BLaER1 (cell line): ENCODE results near the gene CDH22.
A peak's percentile ranks its signal among the peaks of the same experiment; 100 is the strongest.

Experiments used
- H3K27ac ChIP-seq: shearing (Covaris generic); formaldehyde crosslinking; 2 replicates; pipeline ENCODE4 v1.8.1; 2022
- H3K27me3 ChIP-seq: shearing (Covaris generic); formaldehyde crosslinking; 2 replicates; pipeline ENCODE4 v1.8.1; 2022
- H3K36me3 ChIP-seq: shearing (Covaris generic); formaldehyde crosslinking; 2 replicates; pipeline ENCODE4 v1.8.1; 2022
- H3K4me1 ChIP-seq: shearing (Covaris generic); formaldehyde crosslinking; 2 replicates; pipeline ENCODE4 v1.8.1; 2022
- H3K4me2 ChIP-seq: shearing (Covaris generic); formaldehyde crosslinking; 2 replicates; pipeline ENCODE4 v1.8.1; 2022
- H3K4me3 ChIP-seq: shearing (Covaris generic); formaldehyde crosslinking; 2 replicates; pipeline ENCODE4 v1.8.1; 2022
- H3K9ac ChIP-seq: shearing (Covaris generic); formaldehyde crosslinking; 2 replicates; pipeline ENCODE4 v1.8.1; 2022
- H3K9me3 ChIP-seq: shearing (Covaris generic); formaldehyde crosslinking; 2 replicates; pipeline ENCODE4 v1.8.1; 2022
- H4K20me1 ChIP-seq: shearing (Covaris generic); formaldehyde crosslinking; 2 replicates; pipeline ENCODE4 v1.8.1; 2022
- Cebpa-rat ChIP-seq: shearing (Covaris generic); IDR thresholded peaks from 2 replicates; pipeline ENCODE4 v1.8.1; 2022

CDH22 gene

DNA sequence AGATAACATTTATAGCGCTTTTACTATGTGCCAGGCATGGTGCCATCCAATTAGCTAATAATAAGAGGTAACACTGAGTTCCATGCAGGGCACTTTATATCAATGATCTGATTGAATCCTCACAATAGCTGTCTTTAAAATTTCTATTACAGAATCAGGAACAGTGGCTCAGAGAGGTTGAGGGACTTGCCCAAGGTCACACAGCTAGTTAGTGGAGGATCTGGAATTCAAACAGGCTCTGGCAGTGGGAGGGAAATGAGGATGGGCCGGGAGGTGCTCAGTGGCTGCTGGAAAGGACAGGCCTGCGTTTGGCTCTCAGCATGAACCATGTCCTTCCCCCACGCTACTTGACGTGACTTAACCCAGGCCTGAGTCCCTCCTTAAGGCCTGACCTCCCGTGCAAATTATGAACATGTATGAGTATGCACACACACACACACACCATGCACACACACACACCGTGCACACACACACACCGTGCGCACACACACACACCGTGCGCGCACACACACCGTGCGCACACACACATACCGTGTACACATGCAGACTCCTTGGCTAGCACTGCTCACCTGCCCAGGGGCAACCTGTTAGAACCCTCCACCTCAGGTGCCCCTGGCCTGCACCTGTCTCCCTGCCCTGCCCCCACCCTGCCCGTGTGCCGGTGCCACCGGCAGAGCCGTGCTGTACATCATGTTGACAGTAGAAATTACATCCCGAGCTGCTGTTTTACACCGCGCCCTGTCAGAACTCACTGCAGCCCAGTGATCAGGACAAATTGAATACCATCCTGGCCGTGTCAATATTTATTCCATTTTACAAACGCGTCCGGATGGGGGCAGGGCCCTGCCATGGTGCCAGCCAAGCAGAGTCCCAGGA is 43.7 kb downstream of the CDH22 start:
- Histone ChIP-seq H3K4me1 (no peaks in the 10 kb centered on the region), H3K9ac (no peak overlapping the region), H3K36me3 (no peaks in the 10 kb centered on the region), H3K27me3 (no peaks in the 10 kb centered on the region), H3K27ac (no peak overlapping the region), H3K4me2 (no peak overlapping the region), H3K4me3 (no peak overlapping the region), H3K9me3 (no peaks in the 10 kb centered on the region), H4K20me1 (no peaks in the 10 kb centered on the region; the same call in 1 of the 2 replicates)
- no peak for TF ChIP-seq Cebpa-rat

DNA sequence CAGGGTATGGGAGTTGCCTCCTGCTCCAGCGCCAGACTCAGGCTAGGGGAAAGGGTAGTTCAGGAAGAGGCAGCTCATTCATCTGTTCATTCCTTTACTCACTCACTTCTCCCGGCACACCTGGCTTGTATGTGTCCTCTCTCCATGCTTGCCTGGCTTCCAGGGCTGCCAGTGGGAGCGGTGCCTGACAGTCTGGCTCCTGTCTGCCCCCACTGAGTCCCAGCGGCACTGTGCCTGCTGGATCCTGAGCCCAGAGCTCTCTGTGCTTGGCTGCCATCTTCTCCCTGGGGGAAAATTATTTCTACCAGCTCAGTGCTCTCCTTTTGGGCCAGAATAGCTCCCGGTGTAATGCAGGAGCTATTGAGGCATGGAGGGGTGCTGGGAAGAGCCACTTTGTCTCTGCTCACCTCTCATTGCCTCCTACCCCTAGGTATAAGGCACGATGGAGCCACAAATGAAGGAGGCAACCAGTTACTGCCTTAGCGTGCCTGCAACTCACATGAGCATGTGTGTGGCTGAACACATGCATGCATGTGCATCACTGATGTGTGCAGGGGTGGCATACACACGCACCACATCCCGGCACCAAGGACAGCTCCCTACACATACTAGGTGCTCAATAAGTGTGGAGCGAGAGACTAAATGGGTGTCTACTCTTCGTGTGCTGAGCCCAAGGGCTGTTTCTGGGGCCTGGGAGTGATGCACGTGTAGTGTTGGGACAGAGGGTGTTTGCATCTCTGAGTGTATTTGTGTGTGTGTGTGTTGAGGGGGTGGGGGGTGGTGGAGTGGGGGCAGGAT is 46.6 kb downstream of the CDH22 start:
- H3K4me2 ChIP-seq: no peak overlapping the region
- TF ChIP-seq Cebpa-rat: no peak
- peaks cover 3% of the 10 kb centered on the region for H3K4me1 ChIP-seq
- no peaks in the 10 kb centered on the region for H3K9me3 ChIP-seq
- no peak overlapping the region for H3K9ac ChIP-seq
- H3K27ac ChIP-seq: no peak overlapping the region
- H4K20me1 ChIP-seq: no peaks in the 10 kb centered on the region; the same call in 1 of the 2 replicates
- H3K36me3 ChIP-seq: no peaks in the 10 kb centered on the region
- H3K4me3 ChIP-seq: no peak overlapping the region
- no peaks in the 10 kb centered on the region for H3K27me3 ChIP-seq

DNA sequence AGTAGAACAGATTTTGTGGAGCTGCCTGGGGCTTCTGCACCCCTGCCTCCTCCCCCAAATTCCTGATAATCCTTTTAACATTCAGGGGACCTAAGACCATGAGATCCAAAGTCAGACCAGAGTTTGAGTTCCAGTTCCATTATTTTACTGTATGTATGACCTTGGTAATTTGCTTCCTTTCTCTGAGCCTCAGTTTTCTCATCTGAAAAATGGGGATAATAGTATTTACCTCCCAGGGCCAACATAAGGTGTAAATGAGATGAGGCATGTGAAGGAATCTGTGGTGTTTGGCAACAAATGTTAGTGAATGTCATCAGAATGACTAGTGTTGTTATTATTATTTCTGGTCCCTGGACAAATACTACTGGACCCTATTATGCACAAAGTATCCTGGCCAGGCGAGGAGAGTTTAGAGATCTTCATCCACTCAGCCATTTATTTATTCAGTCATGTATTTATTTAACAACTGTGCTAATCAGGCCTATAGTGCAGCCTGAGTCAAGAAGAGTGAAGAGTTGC is 47.3 kb downstream of the CDH22 start:
- Histone ChIP-seq H3K36me3 (no peaks in the 10 kb centered on the region), H3K4me1 (peaks cover 10% of the 10 kb centered on the region), H4K20me1 (no peaks in the 10 kb centered on the region; the same call in 1 of the 2 replicates), H3K4me2 (no peak overlapping the region), H3K27ac (no peak overlapping the region), H3K9ac (no peak overlapping the region), H3K4me3 (no peak overlapping the region), H3K27me3 (no peaks in the 10 kb centered on the region), H3K9me3 (no peaks in the 10 kb centered on the region)
- no peak for TF ChIP-seq Cebpa-rat

DNA sequence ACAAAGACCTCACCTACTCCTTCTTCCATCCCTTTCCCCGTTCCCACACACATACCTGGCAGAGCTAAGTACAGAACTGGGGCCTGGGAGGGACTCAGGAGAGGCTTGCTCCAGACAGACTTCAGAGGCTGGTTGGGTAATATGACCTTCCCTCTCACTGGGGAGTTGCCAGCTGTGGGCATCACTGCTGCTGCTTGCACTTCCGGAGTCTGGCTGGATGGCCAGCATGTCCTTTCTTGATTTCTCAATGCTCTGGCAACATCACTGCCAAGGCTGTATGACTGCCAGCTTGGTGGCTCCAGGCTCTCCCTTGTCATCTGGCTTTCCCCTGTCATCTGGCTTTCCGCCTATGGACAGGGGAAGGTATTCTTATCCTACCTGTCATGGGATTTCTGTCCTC is 47.8 kb downstream of the CDH22 start:
- H3K9me3 ChIP-seq: no peaks in the 10 kb centered on the region
- no peaks in the 10 kb centered on the region for H3K36me3 ChIP-seq
- H3K27ac ChIP-seq: no peak overlapping the region
- TF ChIP-seq Cebpa-rat: no peak
- no peak overlapping the region for H3K9ac ChIP-seq
- no peak overlapping the region for H3K4me2 ChIP-seq
- H3K4me3 ChIP-seq: no peak overlapping the region
- H3K27me3 ChIP-seq: no peaks in the 10 kb centered on the region
- peaks cover 15% of the 10 kb centered on the region for H3K4me1 ChIP-seq
- no peaks in the 10 kb centered on the region; the same call in 1 of the 2 replicates for H4K20me1 ChIP-seq

DNA sequence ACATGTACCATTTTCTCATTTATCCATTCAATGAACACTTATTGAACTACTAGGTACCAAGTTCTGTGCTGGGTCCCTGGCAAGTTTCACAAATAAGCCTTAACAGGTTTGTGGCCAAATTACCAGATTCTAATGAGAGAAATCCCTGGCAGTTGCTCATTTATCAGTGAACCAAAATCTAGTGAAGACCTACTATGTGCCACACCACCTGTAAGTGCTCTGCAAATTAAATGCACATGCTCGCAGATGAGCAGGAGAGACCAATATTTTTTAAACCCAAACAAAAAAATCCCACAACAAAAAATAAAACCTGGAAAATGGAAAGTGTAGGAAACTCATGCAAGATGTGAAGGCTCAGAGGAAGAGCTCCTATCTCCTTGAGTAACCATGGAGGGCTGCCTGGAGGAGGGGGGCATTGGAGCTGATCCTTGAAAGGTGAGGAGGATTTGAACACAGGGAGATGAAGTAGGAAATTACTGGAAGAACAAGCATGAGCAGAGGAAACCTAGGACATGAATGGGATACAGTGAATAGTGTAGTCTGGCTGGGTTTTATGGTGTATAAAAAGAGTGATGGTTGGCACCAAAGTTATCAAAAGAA is 48.9 kb downstream of the CDH22 start:
- Histone ChIP-seq H4K20me1 (no peaks in the 10 kb centered on the region; the same call in 1 of the 2 replicates), H3K9ac (no peak overlapping the region), H3K4me1 (peaks cover 26% of the 10 kb centered on the region), H3K9me3 (no peaks in the 10 kb centered on the region), H3K4me2 (no peak overlapping the region), H3K27ac (no peak overlapping the region), H3K36me3 (no peaks in the 10 kb centered on the region), H3K4me3 (no peak overlapping the region), H3K27me3 (no peaks in the 10 kb centered on the region)
- TF ChIP-seq Cebpa-rat: no peak

DNA sequence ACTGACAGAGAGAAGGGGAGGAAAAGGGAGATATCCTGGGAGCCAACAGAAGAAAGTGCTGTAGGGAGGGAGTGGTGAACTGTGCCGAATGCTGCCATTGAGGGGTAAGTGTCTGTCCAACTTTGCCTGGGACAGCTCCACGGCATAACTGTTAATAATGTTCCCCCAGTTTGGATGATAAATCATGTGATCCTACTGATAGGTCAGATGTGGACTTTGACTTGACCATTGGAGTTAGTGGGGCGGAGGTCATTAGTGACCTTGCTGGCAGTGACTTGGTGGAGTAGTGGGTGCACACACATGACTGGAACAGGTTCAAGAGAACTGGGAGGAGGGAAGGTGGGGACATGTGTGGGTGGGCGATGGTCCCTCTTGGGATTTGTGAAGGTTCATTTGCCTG is 50.4 kb downstream of the CDH22 start:
- Histone ChIP-seq H3K4me3 (no peak overlapping the region), H3K9me3 (no peaks in the 10 kb centered on the region), H3K27me3 (no peaks in the 10 kb centered on the region), H3K4me2 (no peak overlapping the region), H3K36me3 (no peaks in the 10 kb centered on the region), H4K20me1 (no peaks in the 10 kb centered on the region; the same call in 1 of the 2 replicates), H3K4me1 (peaks cover 26% of the 10 kb centered on the region), H3K9ac (no peak overlapping the region), H3K27ac (no peak overlapping the region)
- TF ChIP-seq Cebpa-rat: no peak

DNA sequence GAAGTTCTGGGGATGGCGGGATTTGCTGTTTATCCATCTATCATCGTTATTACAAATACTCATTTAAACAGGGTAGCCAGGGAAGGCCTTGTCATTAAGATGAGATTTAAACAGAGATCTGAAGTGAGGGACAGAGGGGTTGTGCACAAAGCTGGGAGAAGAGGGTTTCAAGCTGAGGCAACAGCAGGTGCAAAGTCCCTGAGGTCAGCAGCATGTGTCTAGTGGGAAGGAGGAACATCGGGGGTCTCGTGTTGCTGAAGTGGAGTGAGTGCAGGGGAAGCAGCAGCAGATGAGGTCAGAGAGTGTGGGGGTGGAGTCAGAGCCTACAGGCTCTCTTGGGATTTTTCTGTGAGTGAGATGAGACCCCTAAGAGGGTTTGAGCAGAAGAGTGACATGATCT is 52.0 kb downstream of the CDH22 start:
- no peak overlapping the region for H3K4me3 ChIP-seq
- no peak for TF ChIP-seq Cebpa-rat
- no peaks in the 10 kb centered on the region for H3K36me3 ChIP-seq
- no peak overlapping the region for H3K27ac ChIP-seq
- H3K4me1 ChIP-seq: peaks cover 26% of the 10 kb centered on the region
- peaks cover 2% of the 10 kb centered on the region; the same call in 1 of the 2 replicates for H4K20me1 ChIP-seq
- H3K27me3 ChIP-seq: peaks cover 11% of the 10 kb centered on the region
- peak overlapping the region; percentile 69 for H3K4me2 ChIP-seq
- H3K9me3 ChIP-seq: no peaks in the 10 kb centered on the region
- H3K9ac ChIP-seq: no peak overlapping the region

DNA sequence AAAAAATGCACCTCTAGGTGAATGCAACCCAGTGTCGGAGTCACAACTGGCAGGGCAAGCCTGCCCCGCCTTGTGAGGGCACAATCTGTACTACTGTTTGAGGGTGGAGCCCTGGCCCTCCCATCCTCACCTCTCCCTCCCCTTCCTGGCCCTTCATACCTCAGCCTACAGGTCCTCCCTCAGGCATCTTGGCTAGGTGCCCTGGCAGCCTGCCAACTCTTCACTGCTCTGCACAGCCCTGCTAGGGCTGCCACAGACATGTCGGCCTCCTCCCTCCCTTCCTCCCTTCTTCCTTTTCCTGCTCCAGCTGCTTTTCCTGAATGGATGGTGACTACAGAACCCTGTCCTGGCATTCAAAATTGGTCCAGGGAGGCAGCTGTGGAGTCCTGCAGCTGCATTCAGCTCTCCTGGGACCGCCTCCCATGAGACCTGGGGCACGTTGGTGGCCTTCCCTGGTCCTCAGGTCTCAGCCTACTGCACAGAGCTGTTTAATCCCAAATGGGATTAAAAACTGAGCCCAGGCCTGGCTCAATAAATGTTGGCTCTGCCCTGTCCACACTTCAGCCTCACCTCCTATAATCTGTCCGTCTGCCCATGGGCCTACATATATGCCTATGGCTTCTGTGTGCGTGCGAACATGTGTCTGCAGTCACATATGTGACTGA is 52.7 kb downstream of the CDH22 start:
- Histone ChIP-seq H3K4me1 (peaks cover 26% of the 10 kb centered on the region), H3K9me3 (no peaks in the 10 kb centered on the region), H3K36me3 (no peaks in the 10 kb centered on the region), H3K27me3 (peaks cover 18% of the 10 kb centered on the region), H4K20me1 (peaks cover 7% of the 10 kb centered on the region; the same call in 1 of the 2 replicates), H3K9ac (no peak overlapping the region), H3K4me2 (peak overlapping the region; percentile 69), H3K27ac (no peak overlapping the region), H3K4me3 (no peak overlapping the region)
- no peak for TF ChIP-seq Cebpa-rat

DNA sequence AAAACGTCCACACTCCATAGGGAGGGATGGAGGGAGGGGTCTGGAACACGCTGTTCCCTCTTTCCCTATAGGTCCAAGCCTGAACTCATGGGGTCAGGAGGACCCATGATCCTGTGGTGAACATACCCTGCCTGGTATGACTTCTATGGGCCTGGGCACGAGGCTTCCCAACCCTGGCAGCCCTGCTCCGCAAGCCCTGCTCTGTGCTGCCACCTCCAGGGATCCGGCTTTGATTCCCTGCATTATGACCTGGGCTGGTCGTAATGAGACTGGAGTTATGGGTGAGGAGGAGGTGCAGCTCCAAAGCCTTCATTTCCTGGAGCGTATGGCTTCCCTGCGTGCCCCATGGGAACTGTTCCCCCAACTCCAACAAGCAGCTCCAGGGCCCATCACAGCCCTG is 54.9 kb downstream of the CDH22 start:
- H4K20me1 ChIP-seq: peaks cover 7% of the 10 kb centered on the region; the same call in 1 of the 2 replicates
- no peak overlapping the region for H3K4me3 ChIP-seq
- H3K27ac ChIP-seq: no peak overlapping the region
- no peaks in the 10 kb centered on the region for H3K36me3 ChIP-seq
- no peak overlapping the region for H3K4me2 ChIP-seq
- no peak overlapping the region for H3K9ac ChIP-seq
- no peak for TF ChIP-seq Cebpa-rat
- no peaks in the 10 kb centered on the region for H3K9me3 ChIP-seq
- H3K27me3 ChIP-seq: peaks cover 32% of the 10 kb centered on the region
- peaks cover 26% of the 10 kb centered on the region for H3K4me1 ChIP-seq
